GM18508 (cell line): ENCODE data around the gene GPX7.

ENCODE experiments used
- ATAC-seq: cut with Tn5 transposase; IDR thresholded peaks from one replicate; pipeline ENCODE4 v1.9.1; 2021; ENCODE audit warnings: moderate number of reproducible peaks; ENCODE audit not compliant: insufficient read depth, unreplicated experiment

The GPX7 gene

DNA sequence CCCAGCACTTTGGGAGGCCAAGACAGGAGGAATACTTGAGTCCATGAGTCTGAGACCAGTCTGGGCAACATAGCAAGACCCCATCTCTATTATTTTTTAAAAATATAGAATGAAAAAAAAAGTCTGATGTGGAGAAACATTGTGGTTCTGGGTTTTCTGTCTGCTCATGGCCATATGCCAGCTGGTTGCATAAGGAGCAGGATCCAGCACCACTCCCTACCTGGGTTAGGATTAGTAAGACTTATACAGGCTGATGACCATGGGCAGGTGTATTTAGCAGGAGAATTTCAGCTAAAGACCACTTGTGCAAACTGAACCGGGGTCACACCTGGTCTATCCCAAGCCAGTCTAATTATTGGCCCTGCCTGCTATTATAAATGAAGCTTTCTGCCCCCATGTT lies 16.7 kb upstream of the GPX7 start:
- no peak for ATAC-seq

DNA sequence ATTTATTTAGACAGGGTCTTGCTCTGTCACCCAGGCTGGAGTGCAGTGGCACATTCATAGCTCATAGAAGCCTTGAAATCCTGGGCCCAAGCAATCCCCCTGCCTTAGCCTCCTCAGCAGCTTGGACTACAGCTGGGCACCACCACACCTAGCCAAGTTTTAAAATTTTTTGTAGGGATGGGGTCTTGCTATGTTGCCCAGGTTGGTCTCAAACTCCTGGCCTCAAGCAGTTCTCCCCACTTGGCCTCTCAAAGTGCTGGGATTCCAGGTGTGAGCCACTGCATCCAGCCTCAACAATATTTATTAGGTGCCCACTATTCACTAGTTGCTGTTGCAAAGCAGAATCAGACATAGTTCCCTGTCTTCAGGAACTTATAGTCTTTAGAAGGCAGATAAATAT lies 14.1 kb upstream of the GPX7 start:
- no peak for ATAC-seq

DNA sequence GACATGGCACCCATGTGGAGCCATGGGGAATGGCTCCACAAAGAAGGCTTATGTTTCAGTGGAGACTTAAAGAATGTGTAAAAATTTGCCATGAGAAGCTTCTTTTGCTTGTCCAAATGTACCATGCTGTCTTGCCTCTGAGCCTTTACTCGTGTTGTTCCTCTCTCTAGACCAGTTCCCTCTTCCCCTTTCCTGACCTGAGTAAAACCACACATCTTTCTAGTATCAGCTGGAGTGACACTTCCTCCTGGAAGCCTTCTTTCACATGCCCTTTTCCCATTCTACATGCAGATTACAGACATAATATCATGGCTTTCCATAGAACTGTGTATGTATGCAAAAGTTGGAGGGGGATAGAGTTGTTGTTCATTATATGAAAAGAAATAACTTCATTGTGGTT lies 13.6 kb upstream of the GPX7 start:
- ATAC-seq = no peak

DNA sequence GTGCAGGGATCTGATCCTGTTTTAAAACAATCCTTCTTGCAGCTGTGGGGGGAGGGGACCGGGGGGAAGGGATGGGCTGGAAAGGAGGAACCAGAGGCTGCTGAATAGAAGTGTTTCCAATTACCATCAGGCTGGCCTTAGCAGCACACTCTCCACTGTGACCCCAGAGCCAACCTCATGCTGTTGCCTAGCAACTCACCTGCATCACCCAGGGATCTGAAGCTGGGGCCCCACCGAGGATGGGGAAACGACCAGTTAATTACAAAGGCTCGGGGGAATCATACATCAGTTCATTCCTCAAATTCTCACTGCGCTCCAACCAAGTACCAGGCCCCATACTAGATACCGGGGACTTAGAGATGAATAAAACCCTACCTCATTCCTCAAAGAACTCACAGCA lies 11.9 kb upstream of the GPX7 start:
- no peak for ATAC-seq

DNA sequence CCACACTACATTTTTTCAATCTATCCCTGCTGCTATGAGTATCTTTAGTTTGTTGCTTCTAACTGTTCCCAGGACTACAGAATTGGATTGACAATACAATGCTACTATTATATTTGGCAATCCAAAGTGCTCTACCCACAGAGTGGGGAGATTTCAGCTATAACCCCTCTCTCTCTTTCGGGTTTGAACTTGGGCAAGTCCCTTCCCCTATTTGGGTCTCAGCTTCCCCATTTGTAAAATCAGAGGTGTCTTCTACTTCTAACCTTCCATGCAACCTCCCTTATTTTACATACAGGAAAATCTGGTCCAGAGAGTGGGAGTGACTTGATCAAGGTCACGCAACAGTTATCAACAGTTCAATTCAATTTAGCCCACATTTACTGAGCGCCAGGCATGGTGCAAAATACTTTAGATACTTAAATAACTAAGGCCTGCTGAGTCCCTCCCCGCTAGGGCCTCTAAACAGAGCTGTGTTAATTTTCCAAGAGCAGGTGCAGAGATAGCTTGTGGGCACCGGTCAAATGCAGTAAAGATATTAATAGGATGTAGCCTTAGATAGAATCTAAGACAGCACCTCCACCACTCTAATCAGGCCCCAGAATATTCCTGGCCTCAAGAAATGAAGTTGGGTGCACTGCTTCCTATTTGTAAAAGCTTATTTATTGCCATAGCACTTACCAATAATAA lies 9.4 kb upstream of the GPX7 start:
- ATAC-seq = no peak

DNA sequence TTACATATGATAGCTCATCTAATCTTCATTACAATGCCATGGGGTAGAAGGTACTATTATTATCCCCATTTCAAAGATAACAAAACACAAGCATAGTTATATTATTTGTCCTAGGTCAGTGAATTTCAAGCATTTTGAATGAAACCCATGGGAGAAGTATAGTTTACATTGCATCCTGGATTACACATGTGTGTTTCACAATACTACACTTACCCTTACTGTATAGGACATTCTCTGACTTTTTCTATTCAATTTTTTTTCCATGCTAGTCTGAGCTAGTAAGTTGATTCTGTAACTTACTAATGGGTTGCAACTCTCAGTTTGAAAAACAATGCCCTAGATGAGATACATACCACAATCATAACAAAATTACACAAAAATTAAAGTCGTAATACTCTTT lies 8.7 kb upstream of the GPX7 start:
- ATAC-seq = no peak

DNA sequence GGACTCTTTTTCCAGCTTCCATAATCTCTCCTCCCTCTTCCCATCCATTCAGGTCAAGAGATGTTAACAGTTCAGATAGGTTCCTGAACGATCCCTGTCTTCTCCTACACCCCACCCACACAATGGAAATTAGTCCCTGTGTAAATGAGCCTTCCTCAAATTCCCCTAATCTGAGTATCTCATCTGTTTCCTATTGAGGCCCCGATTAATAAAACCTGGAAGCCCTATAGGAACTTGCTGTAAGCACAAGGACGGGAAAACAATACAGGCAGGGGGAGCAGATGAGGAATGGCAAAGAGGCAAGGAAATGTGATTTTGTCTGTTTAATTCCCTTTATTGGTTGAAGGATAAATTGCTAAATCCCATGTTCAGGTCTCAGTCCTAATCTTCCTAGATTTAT lies 7.1 kb upstream of the GPX7 start:
- ATAC-seq = no peak

DNA sequence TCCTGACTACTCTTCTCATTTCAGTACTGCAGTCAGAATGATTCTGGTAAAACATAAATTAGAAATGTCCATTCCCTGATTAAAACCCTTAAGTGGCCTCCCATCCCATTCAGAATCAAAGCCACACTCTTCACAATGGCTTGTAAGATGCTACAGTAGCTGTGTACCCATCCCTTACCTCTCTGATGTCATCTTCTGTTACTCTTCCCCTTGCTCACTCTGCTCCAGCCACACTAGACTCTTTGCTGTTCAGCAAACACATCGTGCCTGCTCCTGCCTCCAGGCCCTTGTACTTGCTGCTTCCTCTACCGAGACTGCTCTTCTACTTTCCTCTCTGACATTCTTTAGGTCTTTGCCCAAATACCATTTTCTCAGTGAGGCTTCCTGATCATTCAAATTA lies 4.3 kb upstream of the GPX7 start:
- no peak for ATAC-seq

DNA sequence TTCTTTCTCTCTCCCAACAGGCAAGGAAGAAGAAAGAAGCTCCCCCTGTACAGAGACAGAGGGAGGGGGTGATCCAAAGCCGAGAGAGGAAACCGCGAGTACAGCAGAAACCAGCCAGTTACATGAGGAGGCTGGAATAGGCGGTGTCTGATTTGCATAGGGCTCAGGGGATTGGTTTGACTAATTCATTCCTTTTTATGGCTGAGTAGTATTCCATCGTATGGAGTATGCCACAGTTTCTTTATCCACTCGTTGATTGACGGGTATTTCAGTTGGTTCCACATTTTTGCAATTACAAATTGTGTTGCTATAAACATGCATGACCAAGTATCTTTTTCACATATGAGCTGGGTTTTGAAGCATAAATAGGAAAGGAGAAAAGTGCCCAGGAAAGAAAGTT lies 3.4 kb upstream of the GPX7 start:
- no peak for ATAC-seq

DNA sequence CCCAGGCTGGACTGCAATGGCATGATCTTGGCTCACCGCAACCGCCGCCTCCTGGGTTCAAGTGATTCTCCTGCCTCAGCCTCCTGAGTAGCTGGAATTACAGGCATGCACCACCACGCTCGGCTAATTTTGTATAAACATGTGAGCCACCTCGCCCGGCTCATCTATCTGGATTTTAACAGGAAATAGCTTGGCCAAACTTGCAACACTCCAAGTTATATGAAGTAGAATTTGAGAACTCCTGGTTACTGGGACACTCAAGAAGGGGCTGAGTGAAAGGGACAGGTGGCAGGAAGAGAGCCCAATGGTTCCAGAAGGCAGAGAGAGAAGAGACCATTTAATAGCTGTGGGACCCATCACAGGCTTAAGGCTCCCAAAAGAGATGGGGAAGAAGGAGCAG lies 2.9 kb upstream of the GPX7 start:
- ATAC-seq = no peak

DNA sequence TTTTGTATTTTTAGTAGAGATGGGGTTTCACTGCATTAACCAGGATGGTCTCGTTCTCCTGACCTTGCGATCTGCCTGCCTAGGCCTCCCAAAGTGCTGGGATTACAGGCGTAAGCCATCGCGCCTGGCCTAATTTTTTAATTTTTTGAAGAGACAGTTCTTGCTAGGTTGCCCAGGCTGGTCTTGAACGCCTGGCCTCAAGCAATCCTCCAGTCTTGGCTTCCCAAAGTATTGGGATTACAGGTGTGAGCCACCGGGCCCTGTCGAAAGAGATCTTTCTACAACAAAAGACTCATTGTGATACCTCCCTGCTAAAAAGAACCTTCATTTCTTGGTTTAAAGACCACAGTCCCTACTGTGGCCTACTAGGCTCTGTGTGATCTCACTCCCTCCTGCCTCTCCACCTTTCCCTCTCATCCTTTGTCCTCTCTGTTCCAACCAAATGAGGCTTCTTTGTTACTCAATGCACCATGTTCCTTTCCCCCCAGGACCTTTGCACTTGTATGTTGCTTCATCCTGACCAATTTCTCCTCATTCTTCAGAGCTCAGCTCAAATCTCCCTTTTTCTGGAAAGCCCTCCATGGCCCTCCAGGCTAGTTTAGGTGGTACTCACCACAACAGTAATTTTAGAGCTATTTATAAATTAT lies 1.5 kb upstream of the GPX7 start:
- no peak for ATAC-seq

DNA sequence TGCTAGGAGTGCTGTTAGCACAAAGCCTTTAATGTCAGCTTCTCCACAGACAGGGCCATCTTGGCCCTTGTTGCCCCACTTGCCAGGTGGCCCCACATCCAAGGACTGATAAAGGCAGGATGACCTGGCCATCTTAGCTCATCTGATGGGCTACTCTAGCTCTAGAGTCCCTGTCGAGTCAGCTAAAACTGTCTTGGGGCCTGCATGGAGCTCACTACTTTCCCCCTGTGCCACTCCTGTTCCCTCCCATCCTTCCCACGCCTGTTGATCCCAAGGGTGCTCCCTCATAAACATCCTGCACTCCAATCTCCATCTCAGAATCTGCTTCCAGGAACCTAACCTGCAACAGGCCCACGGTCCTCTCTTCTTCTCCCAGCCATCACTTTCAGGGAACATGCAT lies 652 bp upstream of the GPX7 start:
- no peak for ATAC-seq

DNA sequence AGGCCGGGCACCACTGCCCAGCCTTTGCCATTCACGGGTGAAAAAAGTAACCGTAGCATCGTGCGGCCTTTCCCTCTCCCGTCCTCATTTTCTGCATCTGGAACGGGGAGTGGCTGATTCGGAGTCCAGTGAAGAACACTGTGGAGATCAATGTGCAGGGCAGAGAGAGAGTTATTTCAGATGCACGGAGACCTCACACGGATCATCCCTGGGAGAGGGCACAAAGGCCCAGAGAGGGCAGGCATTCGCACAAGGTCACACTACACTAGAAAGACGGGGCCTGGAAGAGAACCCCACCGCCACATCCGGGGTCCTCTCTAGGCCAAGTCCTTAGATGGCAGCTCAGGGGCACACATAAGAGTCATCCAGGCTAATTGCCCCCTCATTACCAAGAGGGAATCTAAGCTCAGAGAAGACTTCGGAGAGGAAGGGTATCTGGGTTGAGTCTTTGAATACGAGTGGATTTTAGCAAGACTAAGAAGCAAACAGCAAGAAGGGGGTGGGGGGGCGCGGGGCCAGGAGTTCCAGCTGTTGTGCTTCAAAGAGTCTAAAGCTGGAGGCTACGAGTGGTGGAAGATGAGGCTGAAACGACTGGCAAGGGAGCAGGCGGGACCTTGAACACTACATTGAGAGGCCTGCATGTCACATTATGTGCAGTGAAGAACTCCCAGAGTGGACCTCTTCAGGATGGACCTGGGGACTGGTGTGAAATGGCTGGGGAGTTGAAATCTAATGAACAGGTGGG lies 857 bp downstream of the GPX7 start:
- no peak for ATAC-seq

DNA sequence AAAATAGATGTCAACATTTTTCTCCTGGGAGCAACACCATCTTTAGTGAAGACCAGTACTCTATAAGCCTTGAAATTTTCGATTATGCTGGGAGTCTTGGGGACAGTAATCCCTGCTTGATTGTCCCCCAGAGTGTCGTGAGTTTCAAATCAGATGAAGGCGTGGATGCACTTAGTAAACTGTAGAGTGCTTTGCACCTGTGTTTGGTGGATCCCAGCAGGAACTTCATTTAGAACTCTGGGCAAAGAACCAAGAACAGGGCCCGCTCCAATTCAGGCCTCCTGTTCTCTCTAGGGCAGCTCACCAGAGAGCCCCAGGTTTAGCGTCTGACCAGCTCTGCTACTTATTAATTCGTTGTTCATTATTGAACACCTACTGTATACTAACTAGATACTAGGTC lies 1.5 kb downstream of the GPX7 start:
- no peak for ATAC-seq

DNA sequence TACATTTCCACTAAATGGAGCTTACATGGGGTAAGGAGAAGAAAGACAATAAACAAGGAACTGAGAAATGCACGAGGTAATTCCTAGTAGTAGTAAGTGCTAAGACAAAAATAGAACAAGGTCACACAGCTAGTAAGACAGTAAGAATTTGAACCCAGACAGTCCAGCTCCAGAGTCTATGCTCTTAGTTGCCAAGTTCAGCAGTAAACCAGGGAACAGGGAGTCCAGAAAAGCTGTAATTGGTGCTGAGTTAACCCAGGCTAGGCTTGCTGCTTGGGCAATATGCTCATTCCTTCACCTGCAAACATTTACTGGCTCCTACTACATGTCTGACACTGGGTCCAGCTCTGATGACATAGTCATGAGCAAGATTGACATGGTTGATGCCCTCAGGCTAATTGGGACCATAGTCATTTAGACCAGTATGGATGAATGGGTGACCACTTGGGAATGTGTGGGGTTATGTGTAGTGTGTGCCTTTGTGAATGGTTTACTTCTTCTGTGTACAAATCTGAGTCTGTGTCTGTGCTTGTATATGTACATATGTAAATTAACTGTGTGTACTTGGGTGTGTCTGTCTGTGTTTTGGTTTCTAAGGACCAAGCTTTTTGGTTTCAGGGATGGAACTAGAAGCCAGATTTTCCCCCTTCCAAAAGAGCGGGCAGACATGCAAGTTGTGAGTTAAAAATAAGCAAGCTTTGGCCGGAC lies 2.0 kb downstream of the GPX7 start:
- no peak for ATAC-seq

DNA sequence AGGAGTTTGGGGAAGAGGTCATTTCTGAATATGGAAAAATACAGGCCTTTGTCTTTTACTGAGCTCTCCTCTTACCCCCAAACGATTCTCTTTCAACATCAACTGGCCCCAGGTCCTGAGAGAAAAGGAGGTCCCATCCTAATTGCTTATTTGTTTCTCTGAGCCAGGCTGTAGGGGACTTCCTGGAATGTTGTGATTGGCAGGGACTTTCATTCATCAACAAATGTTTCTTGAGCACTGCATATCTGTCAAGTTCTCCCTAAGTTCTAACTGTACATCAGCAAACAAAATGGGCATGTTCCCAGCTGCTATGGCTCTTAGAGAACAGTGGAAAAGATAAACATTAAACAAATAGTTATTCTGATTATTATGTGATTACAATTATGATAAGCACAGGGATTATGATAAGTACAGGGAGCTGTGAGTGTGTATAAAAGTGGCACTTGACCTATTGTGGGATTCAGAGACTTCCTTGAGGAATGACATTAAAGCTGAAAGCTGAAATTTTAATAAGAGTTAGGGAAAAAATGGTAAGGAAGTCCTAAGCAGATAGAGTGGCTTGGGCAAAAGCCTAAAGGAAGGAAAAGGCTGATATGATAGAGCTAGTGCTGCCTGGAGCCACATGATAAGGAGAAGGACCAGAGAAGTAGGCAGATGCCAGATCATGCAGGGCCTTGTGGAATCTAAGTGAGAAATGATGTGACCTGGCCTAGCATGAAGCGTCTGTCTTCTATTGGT lies 11.6 kb downstream of the GPX7 start:
- no peak for ATAC-seq

DNA sequence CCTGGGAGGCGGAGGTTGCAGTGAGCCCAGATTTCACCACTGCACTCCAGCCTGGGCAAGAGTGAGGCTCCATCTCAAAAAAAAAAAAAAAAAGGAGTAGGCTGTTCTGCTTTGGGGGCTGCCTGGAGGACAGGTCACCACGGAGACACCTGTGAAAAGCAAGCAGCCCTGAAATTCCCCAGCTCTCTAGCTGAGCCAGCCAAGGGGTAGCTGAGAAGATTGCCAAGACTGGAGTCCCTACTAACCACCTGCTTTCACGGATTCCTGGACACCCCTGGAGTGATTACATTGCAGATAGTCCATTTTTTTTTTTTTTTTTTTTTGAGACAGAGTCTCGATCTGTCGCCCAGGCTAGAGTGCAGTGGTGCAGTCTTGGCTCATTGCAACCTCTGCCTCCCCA lies 12.5 kb downstream of the GPX7 start:
- no peak for ATAC-seq

DNA sequence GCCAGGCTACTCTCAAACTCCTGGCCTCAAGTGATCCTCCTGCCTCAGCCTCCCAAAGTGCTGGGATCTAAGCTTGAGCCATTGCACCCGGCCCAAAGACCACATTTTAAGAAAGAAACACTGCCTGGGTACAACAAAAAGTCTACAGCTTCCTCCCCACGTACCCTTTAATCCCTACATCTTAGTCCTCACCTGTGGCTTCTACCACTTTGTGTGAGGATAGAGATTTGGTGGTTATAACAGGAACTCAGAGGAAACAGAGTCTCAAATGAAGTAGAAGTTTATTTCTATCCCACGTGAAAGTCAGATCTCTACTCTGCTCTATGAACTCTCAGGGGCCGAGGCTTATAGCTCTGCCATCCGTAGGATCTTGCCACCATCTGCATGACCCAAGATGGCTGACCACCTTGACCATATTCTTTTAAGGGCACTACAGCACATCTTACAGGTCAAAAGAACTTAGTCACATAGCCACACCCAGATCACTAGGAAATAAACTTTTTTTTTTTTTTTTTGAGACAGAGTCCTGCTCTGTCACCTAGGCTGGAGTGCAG lies 13.4 kb downstream of the GPX7 start:
- ATAC-seq = no peak

DNA sequence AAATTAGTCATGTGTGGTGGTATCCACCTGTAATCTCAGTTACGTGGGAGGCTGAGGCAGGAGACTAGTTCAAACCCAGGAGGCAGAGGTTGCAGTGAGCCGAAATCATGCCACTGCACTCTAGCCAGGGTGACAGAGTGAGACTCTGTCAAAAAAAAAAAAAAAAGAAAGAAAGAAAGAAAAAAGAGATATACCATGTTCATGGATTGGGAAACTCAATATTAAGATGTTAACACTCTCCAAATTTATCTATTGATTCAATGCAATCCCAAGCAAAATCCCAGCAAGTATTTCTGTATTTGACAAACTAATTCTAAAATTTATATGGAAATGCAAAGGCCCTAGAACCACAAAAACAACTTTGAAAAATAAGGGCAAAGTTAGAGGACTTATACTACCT lies 19.8 kb downstream of the GPX7 start:
- no peak for ATAC-seq

DNA sequence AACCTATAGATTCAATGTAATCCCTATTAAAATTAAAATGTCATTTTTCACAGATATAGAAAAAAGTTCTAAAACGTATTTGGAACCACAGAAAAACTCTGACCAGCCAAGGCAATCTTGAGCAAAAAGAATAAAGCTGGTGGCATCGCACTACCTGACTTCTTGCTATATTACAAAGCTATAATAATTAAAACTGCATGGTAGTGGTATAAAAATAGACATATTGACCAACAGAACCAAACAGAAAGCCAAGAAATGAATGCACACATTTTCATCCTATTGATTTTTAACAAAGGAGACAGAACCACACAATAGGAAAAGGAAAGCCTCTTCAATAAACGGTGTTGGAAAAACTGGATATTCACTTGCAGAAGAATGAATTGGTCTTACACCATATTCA lies 21.6 kb downstream of the GPX7 start:
- ATAC-seq = no peak
